ENCODE results near the gene EFCAB11.

DNA sequence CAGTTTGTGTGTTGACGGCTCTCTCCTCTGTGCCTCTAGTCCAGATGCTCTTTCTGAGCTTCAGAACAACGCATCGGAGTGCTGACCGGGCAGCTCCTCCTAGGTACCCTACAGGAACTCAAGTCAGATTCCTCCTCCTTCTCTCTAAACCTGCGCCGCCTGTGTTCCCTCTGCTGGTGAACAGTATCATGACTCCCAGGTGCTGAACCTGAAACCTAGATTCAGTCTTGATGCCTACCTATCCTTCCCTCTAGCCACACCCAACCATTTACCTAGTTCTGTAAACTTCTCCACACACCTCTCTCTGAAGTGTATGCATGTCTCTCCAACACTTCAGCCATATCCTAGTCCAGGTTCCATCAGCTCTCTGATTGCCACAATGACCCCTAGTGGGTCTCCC is 112.7 kb downstream of the EFCAB11 start:
- TF ChIP-seq ZFP30 (CRISPR knock-in tag; IDR thresholded peaks at IDR 0.05): no peak
- no peak for TF ChIP-seq BACH2 (CRISPR knock-in tag; IDR thresholded peaks at IDR 0.05; ENCODE audit: borderline replicate concordance)
- no peak for TF ChIP-seq RARB (CRISPR knock-in tag; IDR thresholded peaks at IDR 0.05)
- no peak for TF ChIP-seq TOX (CRISPR knock-in tag; IDR thresholded peaks at IDR 0.05; ENCODE audit: borderline replicate concordance)
- no peak for TF ChIP-seq PATZ1 (CRISPR knock-in tag; IDR thresholded peaks at IDR 0.05; ENCODE audit: borderline replicate concordance)
- TF ChIP-seq GLIS3 (CRISPR knock-in tag; IDR thresholded peaks at IDR 0.05): no peak
- no peak for TF ChIP-seq ARNTL (CRISPR knock-in tag; IDR thresholded peaks at IDR 0.05; ENCODE audit: borderline replicate concordance, low read depth)
- no peak for TF ChIP-seq ZFP3 (CRISPR knock-in tag; IDR thresholded peaks at IDR 0.05)
- TF ChIP-seq ZNF565 (CRISPR knock-in tag; conservative IDR thresholded peaks at IDR 0.05; ENCODE audit: low read depth): no peak
- no peak for TF ChIP-seq TCF4 (CRISPR knock-in tag; IDR thresholded peaks at IDR 0.05; ENCODE audit: borderline replicate concordance)
- TF ChIP-seq, protein P1, sequence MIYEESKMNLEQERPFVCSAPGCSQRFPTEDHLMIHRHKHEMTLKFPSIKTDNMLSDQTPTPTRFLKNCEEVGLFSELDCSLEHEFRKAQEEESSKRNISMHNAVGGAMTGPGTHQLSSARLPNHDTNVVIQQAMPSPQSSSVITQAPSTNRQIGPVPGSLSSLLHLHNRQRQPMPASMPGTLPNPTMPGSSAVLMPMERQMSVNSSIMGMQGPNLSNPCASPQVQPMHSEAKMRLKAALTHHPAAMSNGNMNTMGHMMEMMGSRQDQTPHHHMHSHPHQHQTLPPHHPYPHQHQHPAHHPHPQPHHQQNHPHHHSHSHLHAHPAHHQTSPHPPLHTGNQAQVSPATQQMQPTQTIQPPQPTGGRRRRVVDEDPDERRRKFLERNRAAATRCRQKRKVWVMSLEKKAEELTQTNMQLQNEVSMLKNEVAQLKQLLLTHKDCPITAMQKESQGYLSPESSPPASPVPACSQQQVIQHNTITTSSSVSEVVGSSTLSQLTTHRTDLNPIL (CRISPR knock-in tag; IDR thresholded peaks at IDR 0.05; ENCODE audit: low read depth): no peak
- no peak for TF ChIP-seq ZNF70 (CRISPR knock-in tag; IDR thresholded peaks at IDR 0.05)
- TF ChIP-seq POU6F1 (CRISPR knock-in tag; IDR thresholded peaks at IDR 0.05; ENCODE audit: borderline replicate concordance, low read depth): no peak
